ENCODE data around the gene OAS1. TPM values are rescaled to one million over a fixed set of nuclear protein-coding genes. Genes with fewer than 3 reads are reported as not detected.

OAS1 gene
- not detected for polyA plus RNA-seq (2013, experiment 1 of 4)
- polyA plus RNA-seq (2013, experiment 2 of 4) = not detected
- polyA plus RNA-seq (2013, experiment 3 of 4) = not detected
- polyA plus RNA-seq (2013, experiment 4 of 4) = 0.36 TPM

GRCh38 chr12:112906712-112907414 is at the start of gene OAS1:
TSS of gene OAS1 (plus strand) at chr12:112906962. CDS start at chr12:112907040, 78 bp downstream.
- Histone ChIP-seq H3K9me3 (ENCODE audit: control insufficient read depth, low read length) (no peaks in the 10 kb centered on the region), H3K36me3 (ENCODE audit: control insufficient read depth, insufficient read depth, low read length) (no peaks in the 10 kb centered on the region), H3K27ac (ENCODE audit: insufficient read depth, low read depth, low read length, poor library complexity, severe bottlenecking) (no peak within 1 kb of the TSS), H3K27me3 (ENCODE audit: control insufficient read depth, insufficient read depth, low read length, poor library complexity, severe bottlenecking) (no peaks in the 10 kb centered on the region), H3K4me1 (ENCODE audit: control insufficient read depth, insufficient read depth, low read length) (no peaks in the 10 kb centered on the region), H3K4me3 (ENCODE audit: insufficient read depth, low read depth, low read length) (no peak within 1 kb of the TSS)
- WGBS, 2 experiments = 60 to 62% methylated on average over 4 of the region's 4 CpGs

GRCh38 chr12:112859291-112859690 is 47.5 kb upstream of the OAS1 start:
- no peak overlapping the region for H3K27ac ChIP-seq (ENCODE audit: insufficient read depth, low read depth, low read length, poor library complexity, severe bottlenecking)
- H3K9me3 ChIP-seq (ENCODE audit: control insufficient read depth, low read length) = no peaks in the 10 kb centered on the region
- H3K27me3 ChIP-seq (ENCODE audit: control insufficient read depth, insufficient read depth, low read length, poor library complexity, severe bottlenecking) = no peaks in the 10 kb centered on the region
- H3K36me3 ChIP-seq (ENCODE audit: control insufficient read depth, insufficient read depth, low read length) = no peaks in the 10 kb centered on the region
- 88 to 100% methylated on average over 1 to 3 of the region's 3 CpGs for WGBS, 2 experiments
- H3K4me1 ChIP-seq (ENCODE audit: control insufficient read depth, insufficient read depth, low read length) = peaks cover 4% of the 10 kb centered on the region
- no peak overlapping the region for H3K4me3 ChIP-seq (ENCODE audit: insufficient read depth, low read depth, low read length)

GRCh38 chr12:112860181-112860580 is 46.6 kb upstream of the OAS1 start:
- Histone ChIP-seq H3K9me3 (ENCODE audit: control insufficient read depth, low read length) (no peaks in the 10 kb centered on the region), H3K27ac (ENCODE audit: insufficient read depth, low read depth, low read length, poor library complexity, severe bottlenecking) (no peak overlapping the region), H3K4me3 (ENCODE audit: insufficient read depth, low read depth, low read length) (no peak overlapping the region), H3K27me3 (ENCODE audit: control insufficient read depth, insufficient read depth, low read length, poor library complexity, severe bottlenecking) (no peaks in the 10 kb centered on the region), H3K4me1 (ENCODE audit: control insufficient read depth, insufficient read depth, low read length) (peaks cover 4% of the 10 kb centered on the region), H3K36me3 (ENCODE audit: control insufficient read depth, insufficient read depth, low read length) (no peaks in the 10 kb centered on the region)
- 92 to 96% methylated on average over 5 of the region's 5 CpGs for WGBS, 2 experiments

- no peak overlapping the region for H3K27ac ChIP-seq (ENCODE audit: insufficient read depth, low read depth, low read length, poor library complexity, severe bottlenecking)
- no peaks in the 10 kb centered on the region for H3K27me3 ChIP-seq (ENCODE audit: control insufficient read depth, insufficient read depth, low read length, poor library complexity, severe bottlenecking)
- H3K36me3 ChIP-seq (ENCODE audit: control insufficient read depth, insufficient read depth, low read length) = no peaks in the 10 kb centered on the region
- no peak overlapping the region for H3K4me3 ChIP-seq (ENCODE audit: insufficient read depth, low read depth, low read length)
- 94% methylated on average over 7 of the region's 7 CpGs for WGBS, 2 experiments
- no peaks in the 10 kb centered on the region for H3K4me1 ChIP-seq (ENCODE audit: control insufficient read depth, insufficient read depth, low read length)
- no peaks in the 10 kb centered on the region for H3K9me3 ChIP-seq (ENCODE audit: control insufficient read depth, low read length)
These were observed 45.5 kb upstream of the OAS1 start for GRCh38 chr12:112861284-112861683.

GRCh38 chr12:112862636-112863290 is 44.0 kb upstream of the OAS1 start:
- Histone ChIP-seq H3K4me1 (ENCODE audit: control insufficient read depth, insufficient read depth, low read length) (no peaks in the 10 kb centered on the region), H3K27ac (ENCODE audit: insufficient read depth, low read depth, low read length, poor library complexity, severe bottlenecking) (no peak overlapping the region), H3K36me3 (ENCODE audit: control insufficient read depth, insufficient read depth, low read length) (no peaks in the 10 kb centered on the region), H3K27me3 (ENCODE audit: control insufficient read depth, insufficient read depth, low read length, poor library complexity, severe bottlenecking) (peaks cover 8% of the 10 kb centered on the region), H3K4me3 (ENCODE audit: insufficient read depth, low read depth, low read length) (no peak overlapping the region), H3K9me3 (ENCODE audit: control insufficient read depth, low read length) (no peaks in the 10 kb centered on the region)
- 84 to 85% methylated on average over 11 of the region's 11 CpGs for WGBS, 2 experiments

- Histone ChIP-seq H3K9me3 (ENCODE audit: control insufficient read depth, low read length) (no peaks in the 10 kb centered on the region), H3K27me3 (ENCODE audit: control insufficient read depth, insufficient read depth, low read length, poor library complexity, severe bottlenecking) (peaks cover 8% of the 10 kb centered on the region), H3K4me1 (ENCODE audit: control insufficient read depth, insufficient read depth, low read length) (no peaks in the 10 kb centered on the region), H3K36me3 (ENCODE audit: control insufficient read depth, insufficient read depth, low read length) (no peaks in the 10 kb centered on the region), H3K4me3 (ENCODE audit: insufficient read depth, low read depth, low read length) (no peak overlapping the region), H3K27ac (ENCODE audit: insufficient read depth, low read depth, low read length, poor library complexity, severe bottlenecking) (no peak overlapping the region)
- 77 to 81% methylated on average over 5 of the region's 5 CpGs for WGBS, 2 experiments
These were observed 38.2 kb upstream of the OAS1 start for GRCh38 chr12:112868459-112869041.

GRCh38 chr12:112869091-112869490 is 37.7 kb upstream of the OAS1 start:
- H3K9me3 ChIP-seq (ENCODE audit: control insufficient read depth, low read length) = no peaks in the 10 kb centered on the region
- peaks cover 8% of the 10 kb centered on the region for H3K27me3 ChIP-seq (ENCODE audit: control insufficient read depth, insufficient read depth, low read length, poor library complexity, severe bottlenecking)

GRCh38 chr12:112869778-112870177 is 37.0 kb upstream of the OAS1 start:
- no peak overlapping the region for H3K4me3 ChIP-seq (ENCODE audit: insufficient read depth, low read depth, low read length)
- H3K27me3 ChIP-seq (ENCODE audit: control insufficient read depth, insufficient read depth, low read length, poor library complexity, severe bottlenecking) = peaks cover 8% of the 10 kb centered on the region
- no peaks in the 10 kb centered on the region for H3K36me3 ChIP-seq (ENCODE audit: control insufficient read depth, insufficient read depth, low read length)
- no peaks in the 10 kb centered on the region for H3K9me3 ChIP-seq (ENCODE audit: control insufficient read depth, low read length)
- no peak overlapping the region for H3K27ac ChIP-seq (ENCODE audit: insufficient read depth, low read depth, low read length, poor library complexity, severe bottlenecking)
- no peaks in the 10 kb centered on the region for H3K4me1 ChIP-seq (ENCODE audit: control insufficient read depth, insufficient read depth, low read length)
- 88 to 92% methylated on average over 12 of the region's 12 CpGs for WGBS, 2 experiments

More at GRCh38 chr12:112869091-112869490, 37.7 kb upstream of the OAS1 start:
- H3K36me3 ChIP-seq (ENCODE audit: control insufficient read depth, insufficient read depth, low read length) = no peaks in the 10 kb centered on the region
- H3K4me3 ChIP-seq (ENCODE audit: insufficient read depth, low read depth, low read length) = no peak overlapping the region
- H3K4me1 ChIP-seq (ENCODE audit: control insufficient read depth, insufficient read depth, low read length) = no peaks in the 10 kb centered on the region
- WGBS, 2 experiments = 86 to 96% methylated on average over 2 of the region's 2 CpGs
- H3K27ac ChIP-seq (ENCODE audit: insufficient read depth, low read depth, low read length, poor library complexity, severe bottlenecking) = no peak overlapping the region

GRCh38 chr12:112870267-112870980 is 36.3 kb upstream of the OAS1 start:
- Histone ChIP-seq H3K27ac (ENCODE audit: insufficient read depth, low read depth, low read length, poor library complexity, severe bottlenecking) (no peak overlapping the region), H3K4me1 (ENCODE audit: control insufficient read depth, insufficient read depth, low read length) (no peaks in the 10 kb centered on the region), H3K9me3 (ENCODE audit: control insufficient read depth, low read length) (no peaks in the 10 kb centered on the region), H3K4me3 (ENCODE audit: insufficient read depth, low read depth, low read length) (no peak overlapping the region), H3K36me3 (ENCODE audit: control insufficient read depth, insufficient read depth, low read length) (no peaks in the 10 kb centered on the region), H3K27me3 (ENCODE audit: control insufficient read depth, insufficient read depth, low read length, poor library complexity, severe bottlenecking) (peaks cover 8% of the 10 kb centered on the region)
- 93% methylated on average over 7 to 8 of the region's 8 CpGs for WGBS, 2 experiments

- H3K36me3 ChIP-seq (ENCODE audit: control insufficient read depth, insufficient read depth, low read length) = no peaks in the 10 kb centered on the region
- no peaks in the 10 kb centered on the region for H3K9me3 ChIP-seq (ENCODE audit: control insufficient read depth, low read length)
- WGBS, 2 experiments = 82 to 83% methylated on average over 5 of the region's 5 CpGs
- no peaks in the 10 kb centered on the region for H3K27me3 ChIP-seq (ENCODE audit: control insufficient read depth, insufficient read depth, low read length, poor library complexity, severe bottlenecking)
- H3K4me1 ChIP-seq (ENCODE audit: control insufficient read depth, insufficient read depth, low read length) = no peaks in the 10 kb centered on the region
- no peak overlapping the region for H3K27ac ChIP-seq (ENCODE audit: insufficient read depth, low read depth, low read length, poor library complexity, severe bottlenecking)
- H3K4me3 ChIP-seq (ENCODE audit: insufficient read depth, low read depth, low read length) = no peak overlapping the region
These were observed 31.2 kb upstream of the OAS1 start for GRCh38 chr12:112875608-112876007.
